Caco-2 (cell line): ENCODE results near the gene PPP1R12B. TPM values are rescaled to one million over a fixed set of nuclear protein-coding genes. Genes with fewer than 3 reads are reported as not detected.
"Not testable (repeated sequence)": the region's sequence is repeated elsewhere in the genome, so short reads cannot be mapped to it uniquely, and the experiment has no call there.

Experiments used
- BruUV-seq: library from RNA; stranded (reverse); fragments of 400-500 nt; replicated peaks from 2 replicates; lab custom pipeline; 2021; lab: Mats Ljungman, UMichigan
- CTCF ChIA-PET: fragments of 300-600 bp; sonication (Branson Sonifier 250); formaldehyde crosslinking; loops from one replicate; lab custom pipeline; 2022; ENCODE audit warnings: antibody characterized with exemption; lab: Charles Lee
- POLR2A ChIA-PET: fragments of 300-600 bp; sonication (Branson Sonifier 250); formaldehyde crosslinking; loops from one replicate; lab custom pipeline; 2022; ENCODE audit warnings: antibody characterized with exemption; lab: Charles Lee
- DNase-seq, 2 experiments: peaks; one replicate each; pipeline versions ENCODE4 v3.0.0 to v3.0.0-alpha.2; 2020 to 2022
- H3K27me3 ChIP-seq: replicated peaks from 2 replicates; pipeline ENCODE4 v1.6.0; 2011; ENCODE audit warnings: low read length; ENCODE audit not compliant: control insufficient read depth, insufficient read depth
- H3K36me3 ChIP-seq: 2 replicates; pipeline ENCODE4 v1.5.1; 2011; ENCODE audit warnings: low read length; ENCODE audit not compliant: control insufficient read depth, insufficient read depth
- H3K4me1 ChIP-seq: fragments of 250-450 bp; sonication (Bioruptor Pico); 2 replicates; pipeline ENCODE4 v1.5.1; 2020; ENCODE audit warnings: mild to moderate bottlenecking
- H3K4me3 ChIP-seq: 2 replicates; pipeline ENCODE4 v1.5.1; 2011; ENCODE audit warnings: low read depth, mild to moderate bottlenecking, control low read depth, low read length
- H3K9me3 ChIP-seq: fragments of 250-450 bp; sonication (Bioruptor Pico); 2 replicates; pipeline ENCODE4 v1.5.1; 2020; ENCODE audit warnings: mild to moderate bottlenecking, moderate library complexity
- H3K27ac Mint-ChIP-seq: one replicate; pipeline ENCODE4 v1.8.0; 2022; ENCODE audit warnings: mixed read lengths; ENCODE audit not compliant: unreplicated experiment
- H3K27me3 Mint-ChIP-seq: one replicate; pipeline ENCODE4 v1.8.0; 2022; ENCODE audit warnings: mixed read lengths; ENCODE audit not compliant: insufficient read depth, unreplicated experiment
- H3K36me3 Mint-ChIP-seq: one replicate; pipeline ENCODE4 v1.8.0; 2022; ENCODE audit warnings: mild to moderate bottlenecking, mixed read lengths; ENCODE audit not compliant: insufficient read depth, unreplicated experiment
- H3K4me1 Mint-ChIP-seq: one replicate; pipeline ENCODE4 v1.8.0; 2022; ENCODE audit warnings: low read depth, mixed read lengths; ENCODE audit not compliant: unreplicated experiment
- H3K4me3 Mint-ChIP-seq: one replicate; pipeline ENCODE4 v1.8.0; 2022; ENCODE audit warnings: mild to moderate bottlenecking, moderate library complexity, mixed read lengths; ENCODE audit not compliant: unreplicated experiment
- H3K9me3 Mint-ChIP-seq: one replicate; pipeline ENCODE4 v1.8.0; 2022; ENCODE audit warnings: mixed read lengths; ENCODE audit not compliant: unreplicated experiment
- intact Hi-C: fragments of 100-400 bp; cut with micrococcal nuclease; formaldehyde crosslinking; loops from one replicate; pipeline ENCODE4 v1.10.0; 2022; ENCODE audit not compliant: unreplicated experiment
- total RNA-seq: library from RNA; stranded (reverse); gene quantifications from 2 replicates; pipeline ENCODE4 v1.2.3, GENCODE V29; 2022
- TF ChIP-seq, protein P1 (sequence below), 2 experiments: fragments of 200-600 bp in 1 of 2; IDR thresholded peaks; 1 replicate in 1 of 2; 2 replicates in 1 of 2; pipeline versions ENCODE4 v1.5.1 to v1.8.0; 2011 to 2022; ENCODE audit warnings: antibody characterized with exemption in 1 of 2, control low read depth in 1 of 2, inconsistent platforms in 1 of 2, low read depth in 1 of 2, low read length in 1 of 2, mild to moderate bottlenecking in 1 of 2, moderate library complexity in 1 of 2; ENCODE audit not compliant: insufficient read depth in 1 of 2, severe bottlenecking in 1 of 2, unreplicated experiment in 1 of 2

PPP1R12B gene
- total RNA-seq, 1 experiment from 2014 or later: 16.4 TPM

DNA sequence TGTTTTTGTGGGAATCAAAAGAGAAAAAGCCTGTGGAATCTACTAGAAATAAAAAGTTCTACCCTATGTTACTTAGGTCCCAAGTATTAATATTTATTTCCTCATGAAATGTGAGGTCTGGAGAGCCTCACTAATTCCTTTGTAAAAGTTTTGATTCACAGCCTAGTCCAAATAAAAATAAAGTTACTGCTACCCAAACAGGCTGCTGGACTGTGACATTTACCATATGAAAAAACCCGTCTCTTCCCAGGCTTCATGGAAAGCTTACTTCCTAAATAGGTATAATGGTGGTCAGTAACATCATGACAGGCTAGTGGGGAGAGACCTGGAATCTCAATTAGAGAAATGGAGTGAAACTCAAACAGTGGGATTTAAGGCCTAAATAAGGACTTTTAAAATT is 201.6 kb downstream of the PPP1R12B start:
- H3K36me3 Mint-ChIP-seq, DNase-seq, POLR2A ChIA-PET, H3K4me3 Mint-ChIP-seq, H3K36me3 ChIP-seq, BruUV-seq, H3K9me3 ChIP-seq, H3K27ac Mint-ChIP-seq, H3K27me3 ChIP-seq, H3K9me3 Mint-ChIP-seq, intact Hi-C loops, H3K27me3 Mint-ChIP-seq, H3K4me3 ChIP-seq, CTCF ChIA-PET: not testable (repeated sequence)
- H3K4me1 Mint-ChIP-seq: peaks cover 25% of the 10 kb centered on the region
- peaks cover 17% of the 10 kb centered on the region for H3K4me1 ChIP-seq

DNA sequence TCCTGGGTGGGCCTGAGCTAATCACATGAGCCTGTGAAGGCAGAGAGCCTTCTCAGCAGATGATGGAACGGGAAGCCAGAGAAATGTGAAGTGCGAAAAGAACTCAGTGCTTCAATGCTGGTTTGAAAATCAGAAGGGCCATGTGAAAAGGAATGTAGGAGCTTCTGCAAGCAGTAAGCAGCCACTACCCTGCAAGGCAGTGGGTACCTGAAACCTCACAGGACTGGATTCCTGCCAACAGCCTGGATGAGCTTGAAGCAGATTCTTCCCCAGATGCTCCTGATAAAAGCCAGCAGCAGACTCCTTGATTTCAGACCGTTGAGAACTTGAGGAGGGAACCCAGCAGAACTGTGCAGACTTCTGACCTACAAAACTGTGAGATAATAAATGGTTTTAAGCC is 203.2 kb downstream of the PPP1R12B start:
- ChIA-PET CTCF (no interaction called here), POLR2A (no interaction called here)
- Mint-ChIP-seq H3K27ac (no peak overlapping the region), H3K4me1 (peaks cover 10% of the 10 kb centered on the region), H3K27me3 (no peaks in the 10 kb centered on the region), H3K36me3 (no peaks in the 10 kb centered on the region), H3K4me3 (no peak overlapping the region), H3K9me3 (no peaks in the 10 kb centered on the region)
- Histone ChIP-seq H3K36me3 (no peaks in the 10 kb centered on the region), H3K27me3 (no peaks in the 10 kb centered on the region), H3K4me3 (no peak overlapping the region), H3K9me3 (no peaks in the 10 kb centered on the region), H3K4me1 (peaks cover 17% of the 10 kb centered on the region)
- no TSS peak for BruUV-seq
- intact Hi-C loops: no loop called here
- DNase-seq: no peak
- TF ChIP-seq, protein P1, sequence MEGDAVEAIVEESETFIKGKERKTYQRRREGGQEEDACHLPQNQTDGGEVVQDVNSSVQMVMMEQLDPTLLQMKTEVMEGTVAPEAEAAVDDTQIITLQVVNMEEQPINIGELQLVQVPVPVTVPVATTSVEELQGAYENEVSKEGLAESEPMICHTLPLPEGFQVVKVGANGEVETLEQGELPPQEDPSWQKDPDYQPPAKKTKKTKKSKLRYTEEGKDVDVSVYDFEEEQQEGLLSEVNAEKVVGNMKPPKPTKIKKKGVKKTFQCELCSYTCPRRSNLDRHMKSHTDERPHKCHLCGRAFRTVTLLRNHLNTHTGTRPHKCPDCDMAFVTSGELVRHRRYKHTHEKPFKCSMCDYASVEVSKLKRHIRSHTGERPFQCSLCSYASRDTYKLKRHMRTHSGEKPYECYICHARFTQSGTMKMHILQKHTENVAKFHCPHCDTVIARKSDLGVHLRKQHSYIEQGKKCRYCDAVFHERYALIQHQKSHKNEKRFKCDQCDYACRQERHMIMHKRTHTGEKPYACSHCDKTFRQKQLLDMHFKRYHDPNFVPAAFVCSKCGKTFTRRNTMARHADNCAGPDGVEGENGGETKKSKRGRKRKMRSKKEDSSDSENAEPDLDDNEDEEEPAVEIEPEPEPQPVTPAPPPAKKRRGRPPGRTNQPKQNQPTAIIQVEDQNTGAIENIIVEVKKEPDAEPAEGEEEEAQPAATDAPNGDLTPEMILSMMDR (IDR thresholded peaks at IDR 0.05; ENCODE audit: insufficient read depth in 1 of 2, low read depth in 1 of 2, low read length in 1 of 2, severe bottlenecking in 1 of 2, unreplicated experiment in 1 of 2): no peak

DNA sequence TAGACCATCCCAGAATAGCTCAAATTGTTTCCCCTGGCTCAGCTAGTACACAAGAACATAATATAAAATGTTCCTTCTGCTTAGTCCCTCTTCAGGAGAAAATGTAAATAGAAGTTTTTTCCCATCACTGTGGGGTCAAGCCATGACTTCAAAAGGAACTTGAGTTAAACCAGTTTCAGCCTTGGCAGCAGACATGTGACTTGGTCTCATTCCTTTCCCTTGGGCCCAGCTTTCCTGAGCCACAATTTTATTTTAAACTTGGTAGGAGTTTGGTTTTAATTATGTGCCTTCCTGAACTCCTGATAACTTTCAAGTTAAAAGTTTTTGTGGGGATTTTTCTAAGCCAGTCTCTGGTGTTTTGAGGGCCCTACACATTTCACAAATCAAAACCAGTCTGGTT is 204.1 kb downstream of the PPP1R12B start:
- H3K27ac Mint-ChIP-seq, CTCF ChIA-PET: not testable (repeated sequence)

DNA sequence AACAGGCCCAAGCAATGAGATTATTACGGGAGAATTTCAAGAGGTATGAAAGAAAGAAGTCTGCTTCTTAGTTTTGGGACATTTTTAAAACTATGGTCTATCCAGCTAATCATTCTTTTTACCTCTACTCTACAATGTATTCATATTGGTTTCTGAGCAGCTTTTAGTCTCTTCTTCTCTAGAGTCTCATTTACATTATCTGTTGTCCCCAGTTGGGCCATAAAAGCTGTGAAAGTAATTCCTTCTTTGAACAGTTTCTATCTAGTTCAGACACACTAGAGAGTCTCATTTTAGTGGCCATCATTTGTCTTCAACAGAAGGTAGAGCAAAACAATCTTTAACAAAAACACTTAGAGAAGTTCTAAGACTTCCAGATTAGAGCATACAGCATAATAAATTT is 204.6 kb downstream of the PPP1R12B start:
- H3K27me3 ChIP-seq, H3K9me3 ChIP-seq, H3K36me3 ChIP-seq, H3K9me3 Mint-ChIP-seq, H3K27ac Mint-ChIP-seq, DNase-seq, BruUV-seq, H3K4me3 Mint-ChIP-seq, POLR2A ChIA-PET, H3K4me1 Mint-ChIP-seq, intact Hi-C loops, H3K36me3 Mint-ChIP-seq, H3K27me3 Mint-ChIP-seq, H3K4me3 ChIP-seq: not testable (repeated sequence)
- peaks cover 11% of the 10 kb centered on the region for H3K4me1 ChIP-seq
- CTCF ChIA-PET: interaction anchor here (0.6 kb wide), 1 partner anchor 16 kb away, joined by 3 read pairs; no protein-coding TSS in a partner anchor

More for the DNA sequence above, 204.1 kb downstream of the PPP1R12B start:
- H3K27me3 ChIP-seq, H3K27me3 Mint-ChIP-seq, H3K9me3 Mint-ChIP-seq, H3K4me3 ChIP-seq, DNase-seq, H3K4me1 Mint-ChIP-seq, H3K36me3 Mint-ChIP-seq, H3K36me3 ChIP-seq, BruUV-seq, H3K9me3 ChIP-seq, intact Hi-C loops, POLR2A ChIA-PET, H3K4me3 Mint-ChIP-seq: not testable (repeated sequence)
- H3K4me1 ChIP-seq: peaks cover 11% of the 10 kb centered on the region
